Endodermal cell (in vitro differentiated cells): ENCODE data around the gene DDO. TPM values are rescaled to one million over a fixed set of nuclear protein-coding genes. Genes with fewer than 3 reads are reported as not detected.

Source experiments
- DNase-seq: peaks from one replicate; pipeline ENCODE4 v3.0.0-alpha.2; 2017
- H3K27ac ChIP-seq: 2 replicates; pipeline ENCODE4 v1.5.1; 2013; ENCODE audit warnings: mild to moderate bottlenecking, low read depth, low read length, moderate library complexity
- H3K27me3 ChIP-seq: 2 replicates; pipeline ENCODE4 v1.6.1; 2013; ENCODE audit warnings: mild to moderate bottlenecking, low read length, moderate library complexity; ENCODE audit not compliant: insufficient read depth, control insufficient read depth, poor library complexity, severe bottlenecking
- H3K36me3 ChIP-seq: 2 replicates; pipeline ENCODE4 v1.7.0; 2013; ENCODE audit warnings: mild to moderate bottlenecking, low read length, moderate library complexity; ENCODE audit not compliant: control insufficient read depth, insufficient read depth
- H3K4me1 ChIP-seq: one replicate; pipeline ENCODE4 v1.7.0; 2013; ENCODE audit warnings: low read length; ENCODE audit not compliant: control insufficient read depth, insufficient read depth
- H3K4me3 ChIP-seq: 2 replicates; pipeline ENCODE4 v1.5.1; 2013; ENCODE audit warnings: mild to moderate bottlenecking, low read length, moderate library complexity
- H3K9ac ChIP-seq: 2 replicates; pipeline ENCODE4 v1.6.1; 2013; ENCODE audit warnings: mild to moderate bottlenecking, low read length, moderate library complexity; ENCODE audit not compliant: poor library complexity, severe bottlenecking; ENCODE audit errors: extremely low read depth
- H3K9me3 ChIP-seq: 2 replicates; pipeline ENCODE4 v1.6.1; 2013; ENCODE audit warnings: mild to moderate bottlenecking, low read length, moderate library complexity; ENCODE audit not compliant: control insufficient read depth
- H3K27ac Mint-ChIP-seq: 2 replicates; pipeline ENCODE4 v1.8.0; 2020; ENCODE audit warnings: mixed read lengths
- H3K27me3 Mint-ChIP-seq: 2 replicates; pipeline ENCODE4 v1.8.0; 2021; ENCODE audit warnings: mild to moderate bottlenecking, mixed read lengths; ENCODE audit not compliant: insufficient read depth
- H3K36me3 Mint-ChIP-seq: 2 replicates; pipeline ENCODE4 v1.8.0; 2020; ENCODE audit warnings: low read depth, mixed read lengths
- H3K4me1 Mint-ChIP-seq: 2 replicates; pipeline ENCODE4 v1.8.0; 2020; ENCODE audit warnings: mixed read lengths
- H3K4me3 Mint-ChIP-seq: 2 replicates; pipeline ENCODE4 v1.8.0; 2020; ENCODE audit warnings: mild to moderate bottlenecking, moderate library complexity, mixed read lengths
- H3K9me3 Mint-ChIP-seq: 2 replicates; pipeline ENCODE4 v1.8.0; 2020; ENCODE audit warnings: mild to moderate bottlenecking, mixed read lengths
- CTCF ChIP-seq: fragments of 200-600 bp; sonication (generic); conservative IDR thresholded peaks from 2 replicates; pipeline ENCODE4 v1.5.0; 2021; ENCODE audit warnings: antibody characterized with exemption, mild to moderate bottlenecking
- WGBS, 2 experiments: methylation state at CpG; one replicate each; pipeline versions ENCODE4 v1.1.5 to v1.1.7; 2013; ENCODE audit warnings: missing lambda C conversion rate in 2 of 2, mixed read lengths in 1 of 2; ENCODE audit not compliant: insufficient coverage in 1 of 2, insufficient read length in 1 of 2; 5-methylcytosine and 5-hydroxymethylcytosine counted together
- long read RNA-seq, 4 experiments: library from polyadenylated mRNA in 2 of 4; library from RNA in 1 of 4; library from capped mRNA in 1 of 4; stranded (forward) in 3 of 4; unstranded in 1 of 4; transcript quantifications; one replicate each; pipeline ENCODE4 v2.0.0, GENCODE V29; 2020 to 2021; ENCODE audit warnings: inconsistent platforms in 1 of 4
- polyA plus RNA-seq, 2 experiments: library from polyadenylated mRNA; stranded (reverse); fragments of 50-300 nt; gene quantifications; one replicate each; pipeline ENCODE4 v1.2.3, GENCODE V29; 2013
- total RNA-seq, 2 donors: library from RNA; stranded (reverse); fragmentation: NEBNext Ultra II Directional in 1 of 2; extraction: Animal tissue kit (Norgen Biotek cat#: 25700) in 1 of 2; gene quantifications; 2 replicates in 1 of 2; 3 replicates in 1 of 2; pipeline ENCODE4 v1.2.1, GENCODE V29; 2021

DDO gene
- not detected for total RNA-seq
- polyA plus RNA-seq (2013, experiment 1 of 2) = not detected
- polyA plus RNA-seq (2013, experiment 2 of 2) = not detected
- long read RNA-seq, experiment 1 = 0 reads
- long read RNA-seq, experiment 2 = 0 reads
- long read RNA-seq, experiment 3 = 0 reads
- long read RNA-seq, experiment 4 = 0 reads

DNA sequence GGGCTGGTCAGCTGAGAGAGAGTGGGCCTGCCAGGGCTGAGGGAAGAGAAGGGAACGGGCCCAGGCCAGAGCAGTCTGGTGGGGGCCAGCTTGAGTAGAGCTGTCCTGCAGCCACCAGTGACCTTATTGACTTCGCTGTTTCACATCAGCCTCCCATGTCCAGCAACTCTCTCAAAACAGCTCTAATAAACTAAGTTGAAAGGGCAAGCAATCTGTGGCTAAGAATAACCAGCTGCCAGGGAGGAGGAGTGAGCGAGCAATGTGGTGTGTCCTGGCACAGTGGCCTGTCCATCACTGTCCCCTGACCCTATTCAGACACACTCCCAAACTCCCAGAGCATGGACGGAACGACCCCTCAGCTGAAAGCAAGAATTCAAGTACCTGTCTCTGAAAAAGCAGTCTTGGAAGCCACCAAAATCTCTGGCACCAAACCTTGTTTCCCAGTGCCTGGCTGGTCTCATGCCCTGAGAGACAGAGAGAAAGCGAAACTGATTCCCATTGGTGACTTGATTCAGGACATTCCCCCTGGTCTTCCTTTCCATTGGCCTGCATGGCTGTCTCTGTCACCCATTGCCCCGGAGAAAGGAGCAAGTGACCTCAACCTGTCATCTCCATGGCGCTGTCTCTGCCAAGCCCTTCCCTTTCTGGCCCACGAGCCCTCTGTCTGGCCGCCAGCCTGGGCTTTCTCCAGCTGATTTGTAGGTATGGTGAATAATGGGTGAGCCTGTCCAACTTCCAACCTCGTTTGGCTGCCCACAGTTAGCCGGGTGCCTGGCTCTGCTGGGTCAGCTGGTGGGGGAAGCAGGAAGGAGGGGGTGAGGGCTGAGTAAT is at the start of gene DDO:
Gene DDO (minus strand): TSS at position 490 of the 831 bp plus-strand sequence. CDS start 2,113 bp downstream, outside the sequence.
- peaks cover 6% of the 10 kb centered on the region for H3K9me3 Mint-ChIP-seq
- Histone ChIP-seq H3K9me3 (peaks cover 5% of the 10 kb centered on the region), H3K27ac (no peak within 1 kb of the TSS), H3K36me3 (no peaks in the 10 kb centered on the region), H3K27me3 (no peaks in the 10 kb centered on the region), H3K4me3 (no peak within 1 kb of the TSS), H3K4me1 (no peaks in the 10 kb centered on the region), H3K9ac (no peak within 1 kb of the TSS)
- H3K4me3 Mint-ChIP-seq = no peak within 1 kb of the TSS
- H3K27me3 Mint-ChIP-seq = no peaks in the 10 kb centered on the region
- no peaks in the 10 kb centered on the region for H3K36me3 Mint-ChIP-seq
- no peak for DNase-seq
- WGBS, 2 experiments = 91 to 97% methylated on average over 5 to 12 of the region's 12 CpGs
- H3K27ac Mint-ChIP-seq = no peak within 1 kb of the TSS
- TF ChIP-seq CTCF = no peak
- peaks cover 16% of the 10 kb centered on the region for H3K4me1 Mint-ChIP-seq

- Histone ChIP-seq H3K4me3 (peak overlapping the region; percentile 29), H3K36me3 (no peaks in the 10 kb centered on the region), H3K4me1 (no peaks in the 10 kb centered on the region), H3K27ac (no peak overlapping the region), H3K27me3 (no peaks in the 10 kb centered on the region), H3K9me3 (peaks cover 45% of the 10 kb centered on the region), H3K9ac (no peak overlapping the region)
- H3K4me1 Mint-ChIP-seq = no peaks in the 10 kb centered on the region
- peaks cover 2% of the 10 kb centered on the region for H3K36me3 Mint-ChIP-seq
- H3K27me3 Mint-ChIP-seq = no peaks in the 10 kb centered on the region
- no peak overlapping the region for H3K4me3 Mint-ChIP-seq
- H3K9me3 Mint-ChIP-seq = peaks cover 38% of the 10 kb centered on the region
- no peak overlapping the region for H3K27ac Mint-ChIP-seq
- DNase-seq = no peak
- WGBS, 2 experiments = 91 to 94% methylated on average over 2 of the region's 2 CpGs
- no peak for TF ChIP-seq CTCF
These were observed 47.6 kb upstream of the DDO start for GRCh38 chr6:110462884-110463481.

- 94% methylated on average over 1 of the region's 1 CpG; no CpG with 5 or more reads in 1 of the 2 experiments for WGBS, 2 experiments
- H3K27me3 Mint-ChIP-seq = no peaks in the 10 kb centered on the region
- Histone ChIP-seq H3K36me3 (no peaks in the 10 kb centered on the region), H3K27ac (no peak overlapping the region), H3K27me3 (no peaks in the 10 kb centered on the region), H3K4me3 (no peak overlapping the region), H3K4me1 (no peaks in the 10 kb centered on the region), H3K9ac (no peak overlapping the region), H3K9me3 (peaks cover 45% of the 10 kb centered on the region)
- no peak overlapping the region for H3K4me3 Mint-ChIP-seq
- no peak for TF ChIP-seq CTCF
- H3K36me3 Mint-ChIP-seq = peaks cover 2% of the 10 kb centered on the region
- no peak for DNase-seq
- no peak overlapping the region for H3K27ac Mint-ChIP-seq
- H3K9me3 Mint-ChIP-seq = peaks cover 38% of the 10 kb centered on the region
- H3K4me1 Mint-ChIP-seq = no peaks in the 10 kb centered on the region
These were observed 46.0 kb upstream of the DDO start for GRCh38 chr6:110461376-110461775.
